Erythroblast (primary cell): ENCODE results near the gene MICAL2.

Source experiments
- GATA1 ChIP-seq: IDR thresholded peaks from 2 replicates; pipeline ENCODE4 v1.6.1; 2011; ENCODE audit warnings: low read depth, mild to moderate bottlenecking, control low read depth, low read length, moderate library complexity
- POLR2A ChIP-seq: IDR thresholded peaks from 2 replicates; pipeline ENCODE4 v1.6.1; 2011; ENCODE audit warnings: mild to moderate bottlenecking, low read length

DNA sequence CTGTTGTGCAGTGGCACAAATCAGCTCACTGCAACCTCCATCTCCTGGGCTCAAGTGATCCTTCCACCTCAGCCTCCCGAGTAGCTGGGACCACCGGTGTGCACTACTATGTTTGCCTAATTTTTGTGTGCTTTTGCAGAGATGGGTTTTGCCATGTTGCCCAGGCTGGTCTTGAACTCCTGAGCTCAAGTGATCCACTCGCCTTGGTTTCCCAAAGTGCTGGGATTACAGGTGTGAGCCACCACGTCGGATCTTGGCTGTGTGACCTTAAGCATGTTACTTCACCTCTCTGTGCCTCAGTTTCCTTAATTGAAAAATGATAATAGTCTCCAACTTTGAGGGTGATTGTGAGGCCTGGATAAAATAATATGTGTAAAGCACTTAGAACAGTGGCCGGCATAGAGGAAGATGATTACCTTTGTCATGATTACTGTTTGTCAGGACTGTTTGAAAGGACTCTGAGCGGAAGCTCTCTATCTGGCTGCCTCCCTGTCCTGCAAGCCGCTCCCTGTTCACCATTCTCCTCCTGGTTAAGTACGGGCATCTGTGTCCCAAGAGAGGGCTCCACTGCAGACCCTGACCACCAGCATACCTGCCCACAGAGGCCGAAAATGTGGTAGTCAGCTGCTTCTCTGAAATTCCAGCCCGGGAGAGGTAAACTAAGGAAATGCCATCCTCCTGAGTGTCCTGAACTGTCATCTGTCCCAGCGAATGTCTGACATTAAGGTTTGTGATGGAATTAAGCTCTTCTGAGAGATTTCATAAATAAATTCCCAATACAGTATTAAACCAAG is 73.6 kb downstream of the MICAL2 start:
- TF ChIP-seq POLR2A: no peak
- no peak for TF ChIP-seq GATA1
